ENCODE results near the gene TTC7B.

The TTC7B gene

DNA sequence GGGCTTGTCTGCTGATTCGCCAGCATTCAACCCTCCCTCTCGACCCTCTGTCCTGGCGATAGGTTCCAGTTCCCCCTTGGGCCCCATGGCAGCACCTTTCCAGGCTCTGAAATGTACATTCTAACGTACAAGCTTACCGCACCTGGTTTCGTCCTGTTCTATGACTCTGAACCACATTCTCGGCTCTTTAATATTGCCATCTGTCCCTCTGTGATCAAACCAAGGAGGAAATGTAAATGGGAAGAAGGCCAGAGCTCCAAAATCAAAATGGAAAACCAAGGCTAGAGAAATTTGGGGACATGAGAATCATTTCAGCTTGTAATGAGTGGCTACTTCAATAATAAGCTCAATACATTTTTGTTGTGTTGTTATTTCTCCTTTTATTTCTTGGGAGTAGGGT is 117.2 kb downstream of the TTC7B start:
- DNase-seq = no peak

DNA sequence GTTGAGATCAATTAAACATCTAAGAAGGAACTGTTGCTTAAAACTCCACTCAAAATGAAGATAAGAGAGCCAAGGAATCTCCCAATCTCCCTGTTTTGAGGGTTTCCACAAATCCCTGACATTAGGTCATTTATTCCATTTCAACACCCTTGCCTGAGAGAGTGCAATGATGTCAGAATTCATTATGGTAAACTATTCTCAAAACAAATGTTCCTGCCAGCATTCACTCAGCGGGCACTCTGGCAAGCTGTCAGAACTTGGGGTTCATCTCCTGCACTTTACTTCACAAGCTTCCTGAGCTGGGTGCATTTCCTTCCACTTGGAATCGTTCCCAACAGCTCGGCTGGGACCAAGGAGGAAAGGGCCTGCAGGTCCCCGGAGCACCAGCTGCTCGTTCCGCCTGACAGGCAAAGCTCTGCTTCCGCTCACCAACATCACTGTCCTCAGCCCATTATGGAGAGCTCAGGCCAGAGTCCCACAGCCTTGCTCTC is 117.8 kb downstream of the TTC7B start:
- DNase-seq = no peak

GRCh38 chr14:90697577-90698206 is 118.5 kb downstream of the TTC7B start:
- peak; percentile 85 for DNase-seq

DNA sequence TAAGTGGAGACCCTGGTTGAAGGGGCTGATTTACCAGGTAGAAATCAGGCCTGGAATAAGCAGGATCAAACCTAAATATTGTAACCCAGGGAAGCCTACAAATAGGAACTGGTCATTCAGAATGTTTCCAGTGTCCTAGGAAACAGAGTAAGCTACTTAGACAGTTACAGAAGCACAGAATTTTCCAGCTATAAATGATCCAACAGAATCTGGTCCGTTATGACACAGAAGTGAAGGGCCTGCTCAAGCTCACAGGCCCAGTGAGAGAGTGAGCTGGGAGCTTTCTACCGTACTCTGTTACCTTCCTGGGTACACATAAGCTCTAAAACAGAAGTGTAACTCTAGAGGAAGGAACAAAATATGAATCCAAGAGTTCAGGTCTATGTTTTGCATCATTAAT is 119.1 kb downstream of the TTC7B start:
- no peak for DNase-seq

DNA sequence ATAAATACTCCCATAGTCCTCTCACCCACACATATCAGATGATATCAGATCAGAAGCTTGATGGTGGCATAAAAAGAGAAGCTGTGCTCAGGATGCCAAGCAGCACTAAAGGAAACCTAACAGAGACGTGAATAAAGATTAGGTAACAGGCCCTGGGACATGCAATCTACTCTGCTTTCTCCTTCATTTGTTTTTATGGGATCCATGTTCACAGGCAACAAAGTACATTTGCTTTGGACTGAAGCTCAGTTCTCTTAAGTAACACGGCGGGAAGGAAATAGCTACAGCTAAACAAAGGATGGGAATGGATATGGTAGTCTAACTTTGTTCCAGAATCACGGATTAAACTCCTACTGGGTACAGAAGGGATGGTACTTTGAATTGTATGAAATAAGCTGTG is 119.5 kb downstream of the TTC7B start:
- DNase-seq = no peak

DNA sequence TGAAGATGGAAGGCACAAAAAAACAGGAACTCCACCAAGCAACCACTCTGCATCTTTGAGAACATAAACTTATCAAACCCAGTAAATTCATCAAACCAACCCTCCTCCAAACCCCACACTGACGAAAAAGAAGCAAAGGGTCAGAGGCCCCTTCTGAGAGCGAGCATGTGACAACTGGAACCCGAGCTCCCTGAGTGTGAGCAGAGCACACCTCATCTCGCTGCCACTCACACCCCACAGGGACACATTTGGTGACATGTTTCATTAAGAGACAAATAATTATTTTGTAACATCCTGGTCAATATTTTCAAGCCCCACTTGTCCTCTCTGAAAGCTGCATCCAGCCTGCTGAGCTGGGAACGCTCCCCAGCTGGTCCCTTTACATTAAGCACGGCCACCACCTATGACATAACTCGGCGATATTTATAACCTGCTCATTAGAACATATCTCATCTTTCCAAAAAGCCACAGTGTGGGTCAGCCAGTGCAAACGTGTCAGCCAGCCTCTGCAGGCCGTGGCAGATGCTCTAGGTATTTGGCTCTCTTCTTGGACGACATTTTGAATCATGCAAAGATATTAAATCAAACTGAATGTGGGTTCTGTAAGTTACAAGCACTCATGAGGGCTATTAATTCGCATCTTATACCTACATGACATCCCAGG is 120.1 kb downstream of the TTC7B start:
- DNase-seq = no peak

DNA sequence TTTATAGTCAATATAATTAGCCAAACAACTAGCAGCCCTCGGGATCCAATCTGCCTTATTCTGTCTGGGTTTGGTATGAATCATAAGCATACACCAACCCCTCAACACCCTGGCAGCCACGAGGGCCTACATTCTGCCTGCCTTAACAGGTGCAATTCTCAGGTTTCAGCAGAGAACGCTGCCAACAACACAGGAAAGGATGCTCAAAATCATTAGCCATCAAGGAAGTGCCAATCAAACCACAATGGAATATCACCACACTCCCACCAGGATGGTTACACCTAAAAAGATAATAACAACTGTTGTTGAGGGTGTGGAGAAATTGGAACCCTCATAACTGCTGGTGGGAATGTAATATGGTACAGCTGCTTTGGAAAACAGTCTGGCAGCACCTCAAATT is 122.8 kb downstream of the TTC7B start:
- no peak for DNase-seq

GRCh38 chr14:90692826-90693225 is 123.4 kb downstream of the TTC7B start:
- DNase-seq = no peak

DNA sequence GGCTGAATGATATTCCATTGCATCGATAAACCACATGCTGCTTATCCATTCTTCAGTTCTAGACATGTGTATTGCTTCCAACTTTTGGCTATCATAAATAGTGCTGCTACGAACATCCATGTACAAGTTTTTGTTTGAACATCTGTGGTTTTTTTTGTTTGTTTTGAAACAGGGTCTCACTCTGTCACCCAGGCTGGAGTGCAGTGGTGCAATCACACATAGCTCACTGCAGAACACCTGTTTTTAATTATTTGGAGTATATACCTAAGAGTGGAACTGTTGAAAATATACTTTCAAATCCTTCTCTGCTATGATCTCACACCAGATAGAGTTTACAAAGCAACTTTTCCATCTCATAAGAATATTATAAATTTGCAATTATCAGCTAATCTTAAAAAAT is 124.2 kb downstream of the TTC7B start:
- DNase-seq = no peak

DNA sequence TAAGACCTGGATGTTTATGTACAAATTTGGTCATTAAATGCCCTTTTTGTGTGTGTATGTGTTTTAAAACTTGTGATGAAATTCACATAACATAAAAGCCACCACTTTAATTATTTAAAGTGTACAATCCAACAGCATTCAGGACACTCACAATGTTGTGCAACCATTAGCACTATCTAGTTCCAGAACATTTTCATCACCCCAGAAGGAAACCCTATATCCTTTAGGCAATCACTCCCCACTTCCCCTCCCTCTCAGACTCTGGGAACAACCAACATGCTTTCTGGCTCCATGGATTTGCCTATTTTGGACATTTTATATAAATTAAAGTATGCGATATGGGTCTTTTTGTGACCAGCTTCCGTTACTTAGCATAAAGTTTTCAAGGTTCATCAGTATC is 124.6 kb downstream of the TTC7B start:
- DNase-seq = no peak

GRCh38 chr14:90687680-90688079 is 128.6 kb downstream of the TTC7B start:
- no peak for DNase-seq

- DNase-seq = no peak
Observed at GRCh38 chr14:90682615-90683014, 133.6 kb downstream of the TTC7B start.

DNA sequence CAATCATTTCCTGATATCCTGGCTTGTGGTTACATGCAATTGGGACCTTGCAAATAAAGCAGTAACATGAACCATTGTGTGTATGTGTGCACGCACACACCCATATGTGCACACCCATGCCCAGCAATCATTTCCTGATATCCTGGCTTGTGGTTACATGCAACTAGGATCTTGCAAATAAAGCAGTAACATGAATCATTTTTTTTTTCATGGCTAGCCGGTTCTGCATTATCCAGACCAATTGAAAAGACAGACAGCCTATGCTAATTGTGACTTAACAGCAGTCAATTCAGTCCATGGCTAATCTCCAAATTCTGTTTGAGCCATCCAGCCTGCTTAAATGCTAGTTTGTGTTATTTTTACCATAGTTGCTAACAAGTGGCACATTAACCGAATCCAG is 134.3 kb downstream of the TTC7B start:
- no peak for DNase-seq

DNA sequence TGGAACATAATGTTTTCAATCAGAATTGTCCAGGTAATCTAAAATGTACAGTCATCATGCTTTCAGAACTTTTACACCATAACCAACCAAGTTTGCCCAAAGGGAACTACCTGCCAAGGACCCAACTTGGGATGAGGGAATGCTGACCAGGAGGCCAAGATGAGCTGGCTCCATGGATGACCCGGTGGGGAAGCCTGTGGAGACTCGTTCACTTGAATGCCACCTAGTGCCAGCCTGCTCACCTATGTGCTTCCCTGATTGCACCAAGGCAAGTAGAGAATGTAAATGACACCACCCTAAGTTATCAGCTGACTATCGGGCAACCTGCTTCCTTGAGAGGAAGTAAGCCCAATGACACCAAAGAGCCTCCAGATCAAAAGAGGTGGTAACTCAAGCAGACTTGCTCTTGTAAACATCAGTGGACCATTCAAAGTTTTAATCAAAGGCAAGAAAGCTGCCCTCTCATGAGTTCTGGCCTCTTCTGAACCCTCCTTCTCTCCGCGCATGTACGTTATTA is 137.3 kb downstream of the TTC7B start:
- no peak for DNase-seq

DNA sequence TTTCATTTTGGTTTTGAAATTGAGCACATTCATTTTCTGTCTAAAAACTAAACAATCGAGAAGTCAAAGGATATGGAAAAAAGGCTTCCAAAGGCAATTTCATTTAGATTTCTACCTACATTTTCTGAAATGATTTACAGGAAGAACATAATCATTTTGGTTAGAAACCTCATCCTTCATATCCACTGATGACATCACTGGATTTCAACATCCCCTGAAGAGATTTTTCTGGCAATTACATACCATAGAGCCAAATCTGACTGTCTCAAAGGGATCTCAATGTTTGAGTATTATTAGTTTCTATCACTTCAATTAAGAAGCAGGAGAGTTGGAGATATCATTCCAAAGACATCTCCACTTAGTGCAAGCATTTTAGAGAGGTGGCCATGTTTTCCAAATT is 137.8 kb downstream of the TTC7B start:
- no peak for DNase-seq

DNA sequence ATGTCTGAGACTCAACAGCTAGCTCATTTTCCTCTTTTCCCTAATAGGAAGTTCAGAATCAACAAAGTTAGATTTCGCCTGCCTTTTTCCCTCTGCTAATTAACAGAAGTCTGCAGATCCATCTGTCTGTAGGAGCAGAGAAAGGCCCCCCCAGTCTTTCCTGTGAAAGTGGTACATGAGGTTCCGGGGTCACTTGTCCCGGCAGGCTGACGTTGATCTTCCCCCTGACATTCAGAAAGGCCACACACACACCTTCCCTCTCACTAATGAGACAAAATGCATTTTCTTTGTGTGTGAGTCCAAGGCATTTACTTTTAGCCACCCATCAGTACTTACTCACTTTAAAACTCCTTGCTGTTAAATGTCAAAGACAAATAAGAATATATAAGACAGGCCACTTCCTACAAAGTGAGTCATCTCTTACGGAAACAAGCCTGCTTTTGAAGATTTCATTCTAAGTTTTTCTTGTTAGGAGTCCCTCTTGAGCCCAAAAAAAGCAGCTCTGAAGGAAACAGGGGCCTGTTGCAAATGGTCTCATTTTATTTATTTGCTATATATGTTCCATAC is 138.7 kb downstream of the TTC7B start:
- no peak for DNase-seq

DNA sequence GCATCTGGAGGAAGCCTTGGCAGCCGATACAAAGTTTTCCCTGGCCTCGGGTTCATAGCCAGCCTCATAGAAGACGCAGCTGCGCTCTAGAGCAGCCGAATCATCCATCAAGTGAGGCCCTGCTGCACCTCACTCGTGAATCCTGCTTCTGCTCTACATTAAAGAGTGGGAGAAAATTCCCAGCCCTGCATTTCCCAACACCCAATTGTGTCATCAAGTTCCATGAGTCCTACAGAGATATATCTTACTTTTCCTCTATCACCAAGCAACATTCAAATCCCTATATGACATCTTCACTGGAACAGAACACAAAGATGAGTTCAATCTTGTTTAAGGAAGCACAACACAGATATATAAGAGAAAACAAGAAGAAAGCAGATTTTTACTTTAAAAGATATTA is 139.3 kb downstream of the TTC7B start:
- DNase-seq = no peak

DNA sequence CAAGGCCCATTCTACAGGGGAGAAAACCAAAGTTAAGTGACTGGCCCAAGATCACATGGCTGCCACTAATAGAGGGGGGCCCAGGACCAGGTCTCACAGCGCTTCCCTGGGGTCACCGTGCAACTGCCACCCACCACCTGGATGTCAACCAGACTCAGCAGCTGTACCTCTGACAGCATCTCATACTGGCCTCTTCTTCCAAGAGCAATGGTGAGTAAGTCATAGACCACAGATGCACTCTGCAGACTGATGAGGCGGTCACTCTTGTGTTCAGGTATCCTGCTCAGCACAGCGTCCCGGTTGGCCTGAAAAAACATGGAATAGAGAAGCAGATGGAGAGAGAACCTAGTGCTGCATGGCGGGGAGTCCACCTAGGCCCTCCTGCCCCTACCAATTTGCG is 139.9 kb downstream of the TTC7B start:
- DNase-seq = no peak

- peak; percentile 16 for DNase-seq
Observed at GRCh38 chr14:90675399-90675798, 140.8 kb downstream of the TTC7B start.

- no peak for DNase-seq
Observed at GRCh38 chr14:90674716-90675115, 141.5 kb downstream of the TTC7B start.

GRCh38 chr14:90674043-90674670 is 142.1 kb downstream of the TTC7B start:
- DNase-seq = no peak

GRCh38 chr14:90671382-90672234 is 144.6 kb downstream of the TTC7B start:
- DNase-seq = no peak

GRCh38 chr14:90669731-90670130 is 146.5 kb downstream of the TTC7B start:
- DNase-seq = no peak

All from hematopoietic multipotent progenitor cell treated with erythropoietin and hydrocortisone succinate and interleukin-3 and kit ligand, for 8 days (in vitro differentiated cells).